Neuronal stem cell (in vitro differentiated cells): ENCODE data around the gene RPS6KA6.

Experiments used
- DNase-seq: peaks from one replicate; pipeline ENCODE4 v3.0.0-alpha.2; 2013; ENCODE audit warnings: low spot score
- H2AFZ ChIP-seq: one replicate; pipeline ENCODE4 v1.6.1; 2013; ENCODE audit warnings: mild to moderate bottlenecking, low read length, inconsistent platforms
- H2AK5ac ChIP-seq: 2 replicates; pipeline ENCODE4 v1.6.1; 2013; ENCODE audit warnings: low read depth, mild to moderate bottlenecking, inconsistent platforms, low read length, moderate library complexity, mixed read lengths
- H2BK120ac ChIP-seq: 2 replicates; pipeline ENCODE4 v1.6.1; 2013; ENCODE audit warnings: low read depth, mild to moderate bottlenecking, inconsistent platforms, low read length, moderate library complexity, mixed read lengths
- H2BK12ac ChIP-seq: one replicate; pipeline ENCODE4 v1.6.1; 2013; ENCODE audit warnings: low read length, inconsistent platforms
- H2BK15ac ChIP-seq: 2 replicates; pipeline ENCODE4 v1.6.1; 2013; ENCODE audit warnings: mild to moderate bottlenecking, low read length, inconsistent platforms, mixed read lengths
- H2BK5ac ChIP-seq: one replicate; pipeline ENCODE4 v1.6.1; 2013; ENCODE audit warnings: inconsistent platforms, mild to moderate bottlenecking, low read length, moderate library complexity
- H3K14ac ChIP-seq: one replicate; pipeline ENCODE4 v1.6.1; 2013; ENCODE audit warnings: low read length, inconsistent platforms
- H3K18ac ChIP-seq: 2 replicates; pipeline ENCODE4 v1.6.1; 2013; ENCODE audit warnings: low read length, inconsistent platforms
- H3K23ac ChIP-seq: 2 replicates; pipeline ENCODE4 v1.6.1; 2013; ENCODE audit warnings: low read depth, mild to moderate bottlenecking, mixed read lengths, low read length, inconsistent platforms; ENCODE audit not compliant: poor library complexity
- H3K27ac ChIP-seq: replicated peaks from 3 replicates; pipeline ENCODE4 v1.5.1; 2013; ENCODE audit warnings: low read length, inconsistent platforms
- H3K27me3 ChIP-seq, 3 experiments: 2 replicates each; pipeline ENCODE4 v1.6.1; 2013; ENCODE audit warnings: low read length in 3 of 3, mild to moderate bottlenecking in 2 of 3, inconsistent platforms in 1 of 3, low read depth in 1 of 3, mixed read lengths in 1 of 3, moderate library complexity in 1 of 3; ENCODE audit not compliant: control insufficient read depth in 3 of 3, insufficient read depth in 3 of 3
- H3K36me3 ChIP-seq, 2 donors: replicated peaks in 1 of 2; 2 replicates each; pipeline ENCODE4 v1.6.1; 2013; ENCODE audit warnings: low read length in 2 of 2; ENCODE audit not compliant: control insufficient read depth in 2 of 2, insufficient read depth in 2 of 2
- H3K4ac ChIP-seq: 2 replicates; pipeline ENCODE4 v1.6.1; 2013; ENCODE audit warnings: inconsistent platforms, mild to moderate bottlenecking, low read length, moderate library complexity
- H3K4me1 ChIP-seq, 2 donors: 1 replicate in 1 of 2; 2 replicates in 1 of 2; pipeline ENCODE4 v1.6.1; 2013; ENCODE audit warnings: low read length in 2 of 2, low read depth in 1 of 2; ENCODE audit not compliant: control insufficient read depth in 2 of 2, insufficient read depth in 1 of 2
- H3K4me2 ChIP-seq: one replicate; pipeline ENCODE4 v1.6.1; 2013; ENCODE audit warnings: mild to moderate bottlenecking, low read length, inconsistent platforms; ENCODE audit not compliant: insufficient read depth, poor library complexity, severe bottlenecking
- H3K4me3 ChIP-seq, 2 donors: 2 replicates each; pipeline ENCODE4 v1.5.1; 2013; ENCODE audit warnings: low read length in 2 of 2, mild to moderate bottlenecking in 2 of 2, inconsistent platforms in 1 of 2, moderate library complexity in 1 of 2
- H3K79me1 ChIP-seq: one replicate; pipeline ENCODE4 v1.6.1; 2013; ENCODE audit warnings: low read depth, mild to moderate bottlenecking, inconsistent platforms, low read length, moderate library complexity
- H3K9ac ChIP-seq: one replicate; pipeline ENCODE4 v1.6.1; 2013; ENCODE audit warnings: mild to moderate bottlenecking, low read depth, low read length, inconsistent platforms; ENCODE audit not compliant: poor library complexity
- H3K9me3 ChIP-seq, 2 donors: replicated peaks in 1 of 2; 2 replicates each; pipeline versions ENCODE3 to v1.6.1; 2013; ENCODE audit warnings: low read length in 2 of 2, mild to moderate bottlenecking in 2 of 2, inconsistent platforms in 1 of 2, low read depth in 1 of 2, mixed read lengths in 1 of 2, moderate library complexity in 1 of 2; ENCODE audit not compliant: control insufficient read depth in 2 of 2, insufficient read depth in 1 of 2
- H4K8ac ChIP-seq: one replicate; pipeline ENCODE4 v1.6.1; 2013; ENCODE audit warnings: low read depth, mild to moderate bottlenecking, inconsistent platforms, low read length, moderate library complexity
- H4K91ac ChIP-seq: one replicate; pipeline ENCODE4 v1.6.1; 2013; ENCODE audit warnings: low read length, low read depth, mild to moderate bottlenecking, inconsistent platforms; ENCODE audit not compliant: poor library complexity
- WGBS, 2 donors: extraction: QIAGEN DNeasy Blood & Tissue Kit; methylation state at CpG; one replicate each; pipeline ENCODE4 v1.1.7; 2013; ENCODE audit warnings: missing lambda C conversion rate in 2 of 2, mixed read lengths in 1 of 2; ENCODE audit not compliant: insufficient read length in 2 of 2, insufficient replicate concordance in 1 of 2; ENCODE audit errors: extremely low coverage in 2 of 2; 5-methylcytosine and 5-hydroxymethylcytosine counted together

The RPS6KA6 gene

GRCh38 chrX:84153538-84153937 lies 34.5 kb downstream of the RPS6KA6 start:
- Histone ChIP-seq H2BK12ac (no peak overlapping the region), H3K9me3 (no peaks in the 10 kb centered on the region), H3K9ac (no peak overlapping the region), H3K23ac (no peak overlapping the region), H2BK15ac (no peak overlapping the region), H3K14ac (no peak overlapping the region), H3K36me3 (no peaks in the 10 kb centered on the region), H4K8ac (no peak overlapping the region), H2BK120ac (no peak overlapping the region), H2AFZ (no peak overlapping the region), H2AK5ac (no peak overlapping the region), H3K4ac (no peak overlapping the region), H3K18ac (no peak overlapping the region), H3K4me3 (no peak overlapping the region), H3K27me3 (no peaks in the 10 kb centered on the region), H4K91ac (no peak overlapping the region), H3K4me1 (no peaks in the 10 kb centered on the region), H3K4me2 (no peak overlapping the region), H3K27ac (no peak overlapping the region), H2BK5ac (no peak overlapping the region), H3K79me1 (no peaks in the 10 kb centered on the region)
- DNase-seq = no peak
- no CpG with 5 or more reads among the region's 1 CpG for WGBS, 2 donors

- Histone ChIP-seq H3K14ac (no peak overlapping the region), H3K9me3 (no peaks in the 10 kb centered on the region), H3K4me1 (no peaks in the 10 kb centered on the region), H4K8ac (no peak overlapping the region), H4K91ac (no peak overlapping the region), H2AFZ (no peak overlapping the region), H3K79me1 (no peaks in the 10 kb centered on the region), H3K36me3 (no peaks in the 10 kb centered on the region), H3K4me3 (no peak overlapping the region), H3K27ac (no peak overlapping the region), H2BK5ac (no peak overlapping the region), H3K27me3 (no peaks in the 10 kb centered on the region), H2BK120ac (no peak overlapping the region), H2BK15ac (no peak overlapping the region), H3K9ac (no peak overlapping the region), H3K23ac (no peak overlapping the region), H2AK5ac (no peak overlapping the region), H2BK12ac (no peak overlapping the region), H3K4ac (no peak overlapping the region), H3K18ac (no peak overlapping the region), H3K4me2 (no peak overlapping the region)
- no CpG with 5 or more reads among the region's 3 CpGs for WGBS, 2 donors
- no peak for DNase-seq
These were observed 43.0 kb downstream of the RPS6KA6 start for GRCh38 chrX:84144991-84145390.

- no peak overlapping the region for H3K23ac ChIP-seq
- H4K91ac ChIP-seq = no peak overlapping the region
- H3K14ac ChIP-seq = no peak overlapping the region
- no peak overlapping the region for H2BK12ac ChIP-seq
- no peaks in the 10 kb centered on the region for H3K27me3 ChIP-seq
- no peaks in the 10 kb centered on the region for H3K79me1 ChIP-seq
- no peak overlapping the region for H2BK5ac ChIP-seq
- no peak overlapping the region for H3K18ac ChIP-seq
- H2BK120ac ChIP-seq = no peak overlapping the region
- no peak overlapping the region for H2AK5ac ChIP-seq
- no peak overlapping the region for H3K9ac ChIP-seq
- WGBS, 2 donors = no CpG with 5 or more reads among the region's 1 CpG
- no peak overlapping the region for H3K4me2 ChIP-seq
- H3K36me3 ChIP-seq = no peaks in the 10 kb centered on the region
- H3K27ac ChIP-seq = no peak overlapping the region
- H3K4ac ChIP-seq = no peak overlapping the region
- no peak overlapping the region for H3K4me3 ChIP-seq
- DNase-seq = no peak
- no peaks in the 10 kb centered on the region for H3K4me1 ChIP-seq
- no peak overlapping the region for H2BK15ac ChIP-seq
- H3K9me3 ChIP-seq = no peaks in the 10 kb centered on the region
- no peak overlapping the region for H2AFZ ChIP-seq
- no peak overlapping the region for H4K8ac ChIP-seq
These were observed 43.7 kb downstream of the RPS6KA6 start for GRCh38 chrX:84144281-84144680.

GRCh38 chrX:84133023-84133422 lies 55.0 kb downstream of the RPS6KA6 start:
- Histone ChIP-seq H2BK5ac (no peak overlapping the region), H3K4me2 (no peak overlapping the region), H2AK5ac (no peak overlapping the region), H3K4me1 (no peaks in the 10 kb centered on the region), H3K4me3 (no peak overlapping the region), H2BK15ac (no peak overlapping the region), H3K14ac (no peak overlapping the region), H3K4ac (no peak overlapping the region), H2AFZ (no peak overlapping the region), H3K9me3 (no peaks in the 10 kb centered on the region), H3K27ac (no peak overlapping the region), H4K8ac (no peak overlapping the region), H3K9ac (no peak overlapping the region), H3K36me3 (no peaks in the 10 kb centered on the region), H3K79me1 (no peaks in the 10 kb centered on the region), H3K18ac (no peak overlapping the region), H4K91ac (no peak overlapping the region), H2BK12ac (no peak overlapping the region), H2BK120ac (no peak overlapping the region), H3K27me3 (no peaks in the 10 kb centered on the region), H3K23ac (no peak overlapping the region)
- WGBS, 2 donors = no CpG with 5 or more reads among the region's 2 CpGs
- DNase-seq = no peak
